ENCODE measurements around the gene C19orf38. TPM values are rescaled to one million over a fixed set of nuclear protein-coding genes. Genes with fewer than 3 reads are reported as not detected.

The C19orf38 gene
- total and polyA plus RNA-seq, 10 donors, result 10.2 to 48.1 (median 17.9) TPM

GRCh38 chr19:10891405-10892086, 43.3 kb downstream of the C19orf38 start:
- Histone ChIP-seq H3K27ac (no peak overlapping the region), H3K4me1 (peaks cover 0 to 36% (median 15%) of the 10 kb centered on the region in 6 donors), H3K4me3 (no peak overlapping the region), H3K27me3 (replicated peaks in 1 of 7) (no peaks in the 10 kb centered on the region), H3K9me3 (no peaks in the 10 kb centered on the region), H3K36me3 (peaks cover 0 to 5% (median 0%) of the 10 kb centered on the region in 6 donors)
- no peak for DNase-seq
- TF ChIP-seq, protein P1, sequence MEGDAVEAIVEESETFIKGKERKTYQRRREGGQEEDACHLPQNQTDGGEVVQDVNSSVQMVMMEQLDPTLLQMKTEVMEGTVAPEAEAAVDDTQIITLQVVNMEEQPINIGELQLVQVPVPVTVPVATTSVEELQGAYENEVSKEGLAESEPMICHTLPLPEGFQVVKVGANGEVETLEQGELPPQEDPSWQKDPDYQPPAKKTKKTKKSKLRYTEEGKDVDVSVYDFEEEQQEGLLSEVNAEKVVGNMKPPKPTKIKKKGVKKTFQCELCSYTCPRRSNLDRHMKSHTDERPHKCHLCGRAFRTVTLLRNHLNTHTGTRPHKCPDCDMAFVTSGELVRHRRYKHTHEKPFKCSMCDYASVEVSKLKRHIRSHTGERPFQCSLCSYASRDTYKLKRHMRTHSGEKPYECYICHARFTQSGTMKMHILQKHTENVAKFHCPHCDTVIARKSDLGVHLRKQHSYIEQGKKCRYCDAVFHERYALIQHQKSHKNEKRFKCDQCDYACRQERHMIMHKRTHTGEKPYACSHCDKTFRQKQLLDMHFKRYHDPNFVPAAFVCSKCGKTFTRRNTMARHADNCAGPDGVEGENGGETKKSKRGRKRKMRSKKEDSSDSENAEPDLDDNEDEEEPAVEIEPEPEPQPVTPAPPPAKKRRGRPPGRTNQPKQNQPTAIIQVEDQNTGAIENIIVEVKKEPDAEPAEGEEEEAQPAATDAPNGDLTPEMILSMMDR (IDR thresholded peaks at IDR 0.05 in 8 of 11, conservative IDR thresholded peaks at IDR 0.05 in 3 of 11), result no peak
- no peak for TF ChIP-seq POLR2AphosphoS5 (IDR thresholded peaks at IDR 0.05)
- 77 to 86% (median 85%) methylated on average over 17 to 21 of the region's 21 CpGs for WGBS, 5 donors
- intact Hi-C loops (cut with DNase I; ENCODE audit: low total_unique reads), result no loop called here

- Histone ChIP-seq H3K4me1 (peaks cover 4 to 37% (median 18%) of the 10 kb centered on the region in 6 donors), H3K9me3 (no peaks in the 10 kb centered on the region), H3K4me3 (no peak overlapping the region), H3K27me3 (replicated peaks in 1 of 7) (no peaks in the 10 kb centered on the region), H3K27ac (no peak overlapping the region), H3K36me3 (peaks cover 0 to 5% (median 0%) of the 10 kb centered on the region in 6 donors)
- WGBS, 5 donors, result 91 to 94% (median 93%) methylated on average over 13 of the region's 13 CpGs
- DNase-seq, result no peak
- TF ChIP-seq POLR2AphosphoS5 (IDR thresholded peaks at IDR 0.05) (no peak), POLR2A (IDR thresholded peaks at IDR 0.05) (no peak)
- TF ChIP-seq, protein P1 (IDR thresholded peaks at IDR 0.05 in 8 of 11, conservative IDR thresholded peaks at IDR 0.05 in 3 of 11), result no peak
- intact Hi-C loops (cut with DNase I; ENCODE audit: low total_unique reads), result no loop called here
Observed at GRCh38 chr19:10892256-10892655, 44.0 kb downstream of the C19orf38 start.

DNA sequence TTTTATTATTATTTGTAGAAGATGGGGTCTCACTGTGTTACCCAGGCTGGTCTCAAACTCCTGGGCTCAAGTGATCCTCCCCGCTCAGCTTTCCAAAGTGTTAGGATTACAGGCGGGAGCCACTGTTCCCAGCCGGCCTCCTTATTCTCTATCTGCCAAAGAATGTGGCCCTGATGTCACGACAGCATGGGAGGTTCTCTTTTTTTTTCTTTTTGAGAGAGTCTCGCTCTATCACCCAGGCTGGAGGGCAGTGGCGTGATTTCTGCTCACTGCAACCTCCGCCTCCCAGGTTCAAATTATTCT, 46.6 kb downstream of the C19orf38 start:
- intact Hi-C loops (cut with DNase I; ENCODE audit: low total_unique reads), result no loop called here
- Histone ChIP-seq H3K4me3 (no peak overlapping the region), H3K27me3 (replicated peaks in 1 of 7) (no peaks in the 10 kb centered on the region), H3K36me3 (peaks cover 0 to 5% (median 0%) of the 10 kb centered on the region in 6 donors), H3K4me1 (peaks cover 6 to 38% (median 15%) of the 10 kb centered on the region in 6 donors), H3K9me3 (no peaks in the 10 kb centered on the region), H3K27ac (no peak overlapping the region)
- WGBS, 5 donors, result 83 to 96% (median 92%) methylated on average over 7 of the region's 7 CpGs
- DNase-seq, result no peak
- no peak for TF ChIP-seq POLR2A (IDR thresholded peaks at IDR 0.05)
- TF ChIP-seq, protein P1 (IDR thresholded peaks at IDR 0.05 in 8 of 11, conservative IDR thresholded peaks at IDR 0.05 in 3 of 11), result no peak
- TF ChIP-seq POLR2AphosphoS5 (IDR thresholded peaks at IDR 0.05), result no peak

DNA sequence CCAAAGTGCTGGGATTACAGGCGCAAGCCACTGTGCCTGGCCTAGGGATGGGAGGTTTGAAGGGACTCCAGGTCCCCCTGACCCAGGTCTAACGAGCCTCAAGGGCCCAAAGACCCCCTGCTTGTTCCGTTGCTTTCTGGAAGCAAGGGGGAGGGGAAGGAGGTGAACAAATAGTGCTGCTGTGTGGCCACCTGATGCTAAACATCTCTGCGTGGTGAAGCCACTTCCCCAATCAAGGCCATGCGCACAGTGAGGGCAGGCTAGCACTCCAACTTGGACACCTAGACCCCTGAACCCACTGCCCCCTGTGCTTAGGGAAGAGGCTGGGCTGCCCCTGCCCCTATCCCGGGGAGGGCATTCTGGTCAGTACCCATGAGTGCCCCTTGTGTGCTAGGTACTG, 47.1 kb downstream of the C19orf38 start:
- no peak overlapping the region for H3K27ac ChIP-seq
- no peak for TF ChIP-seq POLR2A (IDR thresholded peaks at IDR 0.05)
- TF ChIP-seq, protein P1 (IDR thresholded peaks at IDR 0.05 in 8 of 11, conservative IDR thresholded peaks at IDR 0.05 in 3 of 11), result no peak
- TF ChIP-seq POLR2AphosphoS5 (IDR thresholded peaks at IDR 0.05), result no peak

More for the DNA sequence above, 47.1 kb downstream of the C19orf38 start:
- 71 to 96% (median 81%) methylated on average over 4 to 6 of the region's 6 CpGs for WGBS, 5 donors
- Histone ChIP-seq H3K27me3 (replicated peaks in 1 of 7) (no peaks in the 10 kb centered on the region), H3K4me3 (no peak overlapping the region), H3K9me3 (no peaks in the 10 kb centered on the region), H3K4me1 (peaks cover 6 to 38% (median 15%) of the 10 kb centered on the region in 6 donors), H3K36me3 (peaks cover 0 to 5% (median 0%) of the 10 kb centered on the region in 6 donors)
- intact Hi-C loops (cut with DNase I; ENCODE audit: low total_unique reads), result no loop called here
- DNase-seq, result no peak
